PFSK-1 (cell line): ENCODE results near the gene CDHR5.

ENCODE experiments used
- POLR2AphosphoS5 ChIP-seq: IDR thresholded peaks from 2 replicates; pipeline ENCODE4 v1.6.1; 2012; ENCODE audit warnings: low read depth, mild to moderate bottlenecking, control low read depth, low read length, moderate library complexity
- TAF1 ChIP-seq: IDR thresholded peaks from 2 replicates; pipeline ENCODE4 v1.6.1; 2012; ENCODE audit warnings: low read length, control low read depth, borderline replicate concordance; ENCODE audit not compliant: insufficient read depth

DNA sequence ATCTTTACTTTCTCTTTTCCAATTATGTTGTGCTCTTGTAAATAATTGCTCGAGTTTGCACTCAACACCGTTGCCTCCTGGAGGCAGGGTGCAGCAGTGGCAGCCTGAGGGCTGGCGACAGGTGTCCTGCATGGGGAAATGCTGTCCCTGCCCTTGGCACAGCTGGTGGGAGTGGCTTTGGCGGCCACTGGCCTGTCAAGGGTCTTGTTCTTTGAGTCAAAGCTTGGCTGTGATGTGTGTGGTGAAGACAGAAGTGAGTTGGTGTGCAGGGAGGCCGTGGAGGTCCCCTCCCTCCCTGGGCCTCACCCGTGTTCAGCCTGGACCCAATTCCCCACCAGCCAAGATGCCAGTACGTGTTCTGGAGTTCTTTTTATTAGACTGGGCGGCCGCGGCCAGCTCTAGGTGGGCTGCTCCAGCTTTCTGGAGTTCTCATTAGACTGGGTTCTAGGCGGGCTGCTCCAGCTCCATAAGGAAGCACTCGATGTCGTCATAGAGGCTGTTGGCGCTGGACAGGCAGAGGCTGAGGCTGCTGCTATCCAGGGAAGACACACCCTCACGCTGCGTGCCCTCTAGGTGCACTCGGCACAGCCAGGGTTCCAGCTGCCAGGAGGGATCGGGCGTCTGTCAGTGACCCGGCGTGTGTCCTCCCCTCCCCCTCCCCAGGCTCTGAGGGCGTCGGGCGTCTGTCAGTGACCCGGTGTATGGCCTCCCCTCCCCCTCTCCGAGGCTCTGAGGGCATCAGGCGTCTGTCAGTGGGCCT, 12.4 kb downstream of the CDHR5 start:
- TF ChIP-seq POLR2AphosphoS5 (0 out of 2 replicates have a peak, but pooled peaks have one; percentile 14), TAF1 (no peak)
